T-helper 2 cell treated with Interferon-gamma antibody and Interleukin-4, amounts not matched to agents 5 μg/mL and 100 μg/mL, for 36 hours (primary cell): ENCODE data around the gene LRRC4C.
"Not testable (repeated sequence)": the region's sequence is repeated elsewhere in the genome, so short reads cannot be mapped to it uniquely, and the experiment has no call there.

ENCODE experiments used
- DNase-seq: peaks from one replicate; pipeline ENCODE4 v3.0.0; 2021; ENCODE audit warnings: low spot score
- H3K27ac Mint-ChIP-seq: one replicate; pipeline ENCODE4 v1.8.0; 2021; ENCODE audit warnings: mild to moderate bottlenecking, mixed read lengths
- H3K27me3 Mint-ChIP-seq: one replicate; pipeline ENCODE4 v1.8.0; 2021; ENCODE audit warnings: low read depth, mixed read lengths
- H3K36me3 Mint-ChIP-seq: one replicate; pipeline ENCODE4 v1.8.0; 2021; ENCODE audit warnings: low read depth, mixed read lengths
- H3K4me1 Mint-ChIP-seq: one replicate; pipeline ENCODE4 v1.8.0; 2021; ENCODE audit warnings: low read depth, mixed read lengths
- H3K4me3 Mint-ChIP-seq: one replicate; pipeline ENCODE4 v1.8.0; 2022; ENCODE audit warnings: mild to moderate bottlenecking, moderate library complexity, mixed read lengths
- H3K9me3 Mint-ChIP-seq: one replicate; pipeline ENCODE4 v1.8.0; 2021; ENCODE audit warnings: mixed read lengths

LRRC4C gene

DNA sequence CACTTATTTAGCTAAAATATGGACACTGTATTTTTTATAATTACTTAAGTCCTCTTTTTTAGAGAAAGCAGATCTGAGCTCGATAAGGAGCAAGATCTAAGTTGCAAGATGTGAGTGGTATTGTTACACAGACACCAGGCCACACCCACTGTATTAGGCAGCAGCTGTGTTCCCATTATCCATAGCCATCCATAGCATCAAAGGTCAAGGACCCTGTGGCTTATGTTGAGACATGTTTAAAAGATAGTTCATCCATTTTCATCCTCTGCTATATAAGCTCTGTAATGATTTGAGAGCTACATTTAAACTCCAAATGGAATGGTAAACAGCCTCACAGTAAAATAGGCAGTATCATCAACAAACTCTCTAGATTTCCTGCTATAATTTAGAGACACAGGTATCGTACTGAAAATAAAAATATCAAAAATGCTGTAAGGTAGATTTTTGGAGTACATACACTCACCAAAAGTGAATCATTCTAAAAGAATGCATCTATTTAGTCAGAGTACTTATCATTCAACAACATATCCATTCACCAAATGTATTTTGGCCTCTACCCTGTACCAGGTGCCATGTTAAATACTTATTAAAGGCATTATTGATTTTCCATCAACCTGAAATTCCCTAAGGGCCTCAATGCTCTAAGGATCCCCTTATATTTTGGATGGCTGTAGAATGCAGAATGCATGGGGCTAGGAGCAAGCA is 574.0 kb downstream of the LRRC4C start:
- H3K4me3 Mint-ChIP-seq: no peak overlapping the region
- no peak overlapping the region for H3K27ac Mint-ChIP-seq
- peaks cover 32% of the 10 kb centered on the region for H3K9me3 Mint-ChIP-seq
- H3K27me3 Mint-ChIP-seq: no peaks in the 10 kb centered on the region
- H3K36me3 Mint-ChIP-seq: no peaks in the 10 kb centered on the region
- DNase-seq: no peak
- H3K4me1 Mint-ChIP-seq: no peaks in the 10 kb centered on the region

- H3K27me3 Mint-ChIP-seq: no peaks in the 10 kb centered on the region
- DNase-seq: no peak
- no peak overlapping the region for H3K27ac Mint-ChIP-seq
- H3K4me1 Mint-ChIP-seq: no peaks in the 10 kb centered on the region
- H3K9me3 Mint-ChIP-seq: peaks cover 34% of the 10 kb centered on the region
- H3K36me3 Mint-ChIP-seq: no peaks in the 10 kb centered on the region
- no peak overlapping the region for H3K4me3 Mint-ChIP-seq
Measured at GRCh38 chr11:40882301-40882700, 577.2 kb downstream of the LRRC4C start.

DNA sequence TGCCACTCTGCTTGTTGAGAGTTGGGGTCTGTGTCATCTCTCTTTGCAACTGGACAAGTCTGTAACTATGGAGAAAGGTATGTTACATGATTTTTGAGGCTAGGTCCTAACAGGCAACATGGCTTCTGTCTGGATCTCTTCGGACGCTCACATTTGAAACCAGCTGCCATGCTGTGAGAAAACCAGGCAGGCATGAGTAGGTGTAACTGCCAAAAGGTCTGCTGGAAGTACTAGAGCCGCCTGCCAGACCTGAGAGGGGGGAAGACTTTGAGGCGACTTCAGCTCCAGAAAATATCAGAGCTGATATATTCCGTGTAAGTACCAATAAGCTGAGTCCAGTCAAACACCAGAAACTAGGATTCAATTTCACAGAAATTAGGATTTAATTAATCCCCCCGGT is 579.5 kb downstream of the LRRC4C start:
- H3K4me3 Mint-ChIP-seq: no peak overlapping the region
- H3K27ac Mint-ChIP-seq: no peak overlapping the region
- H3K4me1 Mint-ChIP-seq: no peaks in the 10 kb centered on the region
- no peaks in the 10 kb centered on the region for H3K27me3 Mint-ChIP-seq
- DNase-seq: no peak
- H3K36me3 Mint-ChIP-seq: no peaks in the 10 kb centered on the region
- H3K9me3 Mint-ChIP-seq: peaks cover 35% of the 10 kb centered on the region

- Mint-ChIP-seq H3K4me3 (no peak overlapping the region), H3K4me1 (no peaks in the 10 kb centered on the region), H3K9me3 (peaks cover 30% of the 10 kb centered on the region), H3K27ac (no peak overlapping the region), H3K27me3 (no peaks in the 10 kb centered on the region), H3K36me3 (no peaks in the 10 kb centered on the region)
- no peak for DNase-seq
Measured at GRCh38 chr11:40877981-40878380, 581.5 kb downstream of the LRRC4C start.

DNA sequence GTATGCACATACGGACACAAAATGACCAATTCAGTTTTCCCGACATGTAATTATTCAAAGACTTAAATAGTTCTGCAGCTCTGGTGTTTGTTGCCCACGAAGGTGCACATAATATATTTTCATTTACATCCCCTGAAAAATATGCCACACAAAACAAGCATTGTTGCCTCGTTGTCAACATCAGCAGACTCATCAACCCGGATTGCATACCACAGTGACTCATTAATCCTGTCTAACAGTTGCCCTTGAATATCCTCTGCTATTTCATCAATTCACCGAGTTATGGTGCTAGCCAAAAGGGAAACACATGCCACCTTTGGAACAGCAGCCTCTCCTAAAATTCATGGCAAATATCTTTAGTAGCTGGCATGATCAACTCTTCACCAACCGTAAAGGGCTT is 582.2 kb downstream of the LRRC4C start:
- DNase-seq: no peak
- H3K27ac Mint-ChIP-seq: no peak overlapping the region
- no peaks in the 10 kb centered on the region for H3K4me1 Mint-ChIP-seq
- no peaks in the 10 kb centered on the region for H3K27me3 Mint-ChIP-seq
- no peaks in the 10 kb centered on the region for H3K36me3 Mint-ChIP-seq
- H3K9me3 Mint-ChIP-seq: peaks cover 24% of the 10 kb centered on the region
- no peak overlapping the region for H3K4me3 Mint-ChIP-seq

DNA sequence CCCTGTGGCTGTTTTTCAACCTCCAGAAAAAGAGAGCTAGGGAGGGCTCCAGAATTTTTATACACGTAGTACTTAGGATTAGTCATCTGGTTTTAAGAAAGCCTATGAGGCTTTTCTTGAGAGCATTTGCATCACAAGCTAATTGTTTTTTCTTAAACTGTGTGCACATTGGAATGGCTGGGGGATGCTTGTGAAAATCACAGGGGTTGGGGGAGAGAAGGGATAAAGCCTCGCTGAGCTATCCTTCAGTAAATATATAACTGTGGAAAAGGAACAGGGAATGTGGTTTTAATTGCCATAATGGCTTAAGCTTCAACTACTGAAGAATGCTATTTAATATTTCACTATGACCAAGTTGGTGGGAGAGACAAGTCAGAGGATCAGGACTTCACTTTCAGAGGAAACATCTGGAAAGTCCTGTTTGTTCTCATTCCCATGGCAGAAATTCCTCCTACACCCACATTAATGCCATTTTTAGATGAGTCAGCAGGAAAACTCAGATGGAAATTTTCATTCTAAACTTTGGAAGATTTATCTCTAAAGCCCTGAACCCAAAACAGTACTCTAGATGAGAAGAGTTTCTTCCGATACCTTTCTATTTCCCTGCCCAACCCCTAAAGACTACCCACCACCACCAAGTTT is 591.3 kb downstream of the LRRC4C start:
- H3K36me3 Mint-ChIP-seq: no peaks in the 10 kb centered on the region
- H3K4me3 Mint-ChIP-seq: no peak overlapping the region
- H3K27ac Mint-ChIP-seq: no peak overlapping the region
- H3K4me1 Mint-ChIP-seq: no peaks in the 10 kb centered on the region
- peaks cover 42% of the 10 kb centered on the region for H3K9me3 Mint-ChIP-seq
- no peaks in the 10 kb centered on the region for H3K27me3 Mint-ChIP-seq
- DNase-seq: no peak

DNA sequence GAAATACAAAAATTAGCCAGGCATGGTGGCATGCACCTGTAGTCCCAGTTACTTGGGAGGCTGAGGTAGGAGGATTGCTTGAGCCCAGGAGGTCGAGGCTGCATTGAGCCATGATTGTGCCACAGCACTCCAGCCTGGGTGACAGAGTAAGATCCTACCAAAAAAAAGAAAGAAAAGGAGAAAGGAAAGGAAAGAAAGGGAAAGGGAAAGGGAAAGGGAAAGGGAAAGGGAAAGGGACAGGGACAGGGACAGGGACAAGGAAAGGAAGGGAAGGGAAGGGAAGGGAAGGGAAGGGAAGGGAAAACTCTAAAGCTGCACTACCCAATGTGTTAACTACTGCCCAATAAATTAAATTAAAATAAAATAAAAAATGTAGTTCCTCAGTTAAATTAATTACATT is 601.7 kb downstream of the LRRC4C start:
- H3K9me3 Mint-ChIP-seq: peaks cover 23% of the 10 kb centered on the region
- H3K36me3 Mint-ChIP-seq, H3K4me1 Mint-ChIP-seq, DNase-seq, H3K27me3 Mint-ChIP-seq, H3K27ac Mint-ChIP-seq, H3K4me3 Mint-ChIP-seq: not testable (repeated sequence)

GRCh38 chr11:40842750-40843339 is 616.6 kb downstream of the LRRC4C start:
- Mint-ChIP-seq H3K36me3 (no peaks in the 10 kb centered on the region), H3K9me3 (peaks cover 43% of the 10 kb centered on the region), H3K27me3 (no peaks in the 10 kb centered on the region), H3K27ac (no peak overlapping the region), H3K4me3 (no peak overlapping the region), H3K4me1 (no peaks in the 10 kb centered on the region)
- DNase-seq: no peak

- Mint-ChIP-seq H3K27ac (no peak overlapping the region), H3K4me3 (no peak overlapping the region), H3K4me1 (no peaks in the 10 kb centered on the region), H3K27me3 (no peaks in the 10 kb centered on the region), H3K9me3 (peaks cover 41% of the 10 kb centered on the region), H3K36me3 (no peaks in the 10 kb centered on the region)
- DNase-seq: no peak
Measured at GRCh38 chr11:40841231-40841630, 618.2 kb downstream of the LRRC4C start.

GRCh38 chr11:40838181-40838683 is 621.2 kb downstream of the LRRC4C start:
- H3K36me3 Mint-ChIP-seq: no peaks in the 10 kb centered on the region
- no peaks in the 10 kb centered on the region for H3K4me1 Mint-ChIP-seq
- peaks cover 37% of the 10 kb centered on the region for H3K9me3 Mint-ChIP-seq
- no peak for DNase-seq
- no peak overlapping the region for H3K4me3 Mint-ChIP-seq
- no peak overlapping the region for H3K27ac Mint-ChIP-seq
- no peaks in the 10 kb centered on the region for H3K27me3 Mint-ChIP-seq

GRCh38 chr11:40827116-40827515 is 632.3 kb downstream of the LRRC4C start:
- no peaks in the 10 kb centered on the region for H3K27me3 Mint-ChIP-seq
- H3K27ac Mint-ChIP-seq: no peak overlapping the region
- H3K36me3 Mint-ChIP-seq: no peaks in the 10 kb centered on the region
- H3K4me1 Mint-ChIP-seq: no peaks in the 10 kb centered on the region
- no peak for DNase-seq
- peaks cover 62% of the 10 kb centered on the region for H3K9me3 Mint-ChIP-seq
- H3K4me3 Mint-ChIP-seq: no peak overlapping the region

GRCh38 chr11:40826601-40827000 is 632.9 kb downstream of the LRRC4C start:
- no peak for DNase-seq
- Mint-ChIP-seq H3K4me3 (no peak overlapping the region), H3K36me3 (no peaks in the 10 kb centered on the region), H3K4me1 (no peaks in the 10 kb centered on the region), H3K27ac (no peak overlapping the region), H3K9me3 (peaks cover 65% of the 10 kb centered on the region), H3K27me3 (no peaks in the 10 kb centered on the region)

DNA sequence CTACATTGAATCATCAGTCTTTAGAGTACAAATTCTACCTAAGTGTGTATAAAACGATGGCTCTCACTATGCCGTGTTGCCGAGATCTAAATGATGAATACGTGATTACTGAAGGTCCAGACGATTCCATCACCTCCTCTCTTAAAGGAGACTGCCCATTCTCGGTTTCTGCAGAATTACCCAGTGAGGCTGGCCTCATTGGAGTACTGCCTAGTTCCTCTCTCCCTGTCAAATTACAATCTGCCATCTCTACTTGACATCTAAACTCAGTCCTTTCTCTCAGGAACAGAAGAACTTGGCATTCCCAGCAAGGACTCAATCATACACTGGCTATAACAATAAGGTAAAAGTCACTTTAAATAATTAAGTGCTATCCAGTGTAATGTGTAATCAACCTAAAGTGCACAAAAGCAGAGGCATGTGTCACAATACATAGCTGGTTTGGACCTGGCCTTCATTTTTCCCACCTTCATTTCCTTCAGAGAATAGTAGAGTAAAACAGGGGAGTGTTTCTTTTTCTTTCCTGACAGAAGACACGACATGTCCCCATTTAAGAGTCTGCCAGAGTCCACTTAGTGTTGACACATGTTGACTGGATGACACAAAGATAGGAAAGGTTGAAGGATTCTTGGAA is 634.1 kb downstream of the LRRC4C start:
- Mint-ChIP-seq H3K4me3 (no peak overlapping the region), H3K27me3 (no peaks in the 10 kb centered on the region), H3K27ac (no peak overlapping the region), H3K36me3 (no peaks in the 10 kb centered on the region), H3K9me3 (peaks cover 60% of the 10 kb centered on the region), H3K4me1 (no peaks in the 10 kb centered on the region)
- no peak for DNase-seq

DNA sequence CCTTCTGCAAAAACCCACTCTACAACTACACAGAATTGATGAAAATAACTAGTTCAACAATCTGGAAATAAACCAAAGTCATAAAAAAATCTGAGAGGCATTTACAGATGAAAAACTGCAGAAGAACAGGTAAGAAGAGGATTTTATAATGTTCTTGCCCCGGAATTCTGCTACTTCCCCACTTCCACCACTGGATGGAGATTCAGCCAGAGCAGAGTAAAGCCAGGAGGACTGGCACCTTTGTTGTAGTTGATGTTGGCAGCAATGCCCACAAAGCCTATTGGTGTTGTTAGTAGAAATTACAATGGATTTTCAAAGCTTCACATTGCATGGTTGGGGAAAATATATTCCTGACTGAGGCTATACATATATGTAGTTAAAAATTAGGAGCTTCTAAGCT is 640.2 kb downstream of the LRRC4C start:
- Mint-ChIP-seq H3K4me3 (no peak overlapping the region), H3K36me3 (no peaks in the 10 kb centered on the region), H3K27me3 (no peaks in the 10 kb centered on the region), H3K9me3 (peaks cover 53% of the 10 kb centered on the region), H3K4me1 (no peaks in the 10 kb centered on the region), H3K27ac (no peak overlapping the region)
- no peak for DNase-seq
